Suprapubic skin (tissue), 4 donors: ENCODE data around the gene THPO. TPM values are rescaled to one million over a fixed set of nuclear protein-coding genes. Genes with fewer than 3 reads are reported as not detected.

Experiments
- DNase-seq, 2 donors: peaks; one replicate each; pipeline ENCODE4 v3.0.0-alpha.2; 2019; ENCODE audit warnings: low spot score in 2 of 2
- H3K27ac ChIP-seq: fragments of 200-600 bp; sonication (generic); one replicate; pipeline ENCODE4 v1.5.1; 2019
- H3K27me3 ChIP-seq: fragments of 200-600 bp; sonication (generic); one replicate; pipeline ENCODE4 v1.5.1; 2019
- H3K36me3 ChIP-seq: fragments of 200-600 bp; sonication (generic); one replicate; pipeline ENCODE4 v1.5.1; 2019
- H3K4me1 ChIP-seq: fragments of 200-600 bp; sonication (generic); one replicate; pipeline ENCODE4 v1.5.1; 2019
- H3K4me3 ChIP-seq: fragments of 200-600 bp; sonication (generic); one replicate; pipeline ENCODE4 v1.5.1; 2019; ENCODE audit warnings: mild to moderate bottlenecking
- H3K9me3 ChIP-seq: fragments of 200-600 bp; sonication (generic); one replicate; pipeline ENCODE4 v1.5.1; 2019
- EP300 ChIP-seq: sonication (generic); formaldehyde crosslinking; IDR thresholded peaks from one replicate; pipeline ENCODE4 v1.6.1; 2017; ENCODE audit warnings: antibody characterized with exemption
- POLR2A ChIP-seq, 2 donors: fragments of 450-650 bp; IDR thresholded peaks; one replicate each; pipeline ENCODE4 v1.6.1; 2017; ENCODE audit warnings: antibody characterized with exemption in 2 of 2, mild to moderate bottlenecking in 2 of 2, moderate library complexity in 2 of 2
- POLR2AphosphoS5 ChIP-seq, 3 donors: sonication (generic); formaldehyde crosslinking; IDR thresholded peaks; one replicate each; pipeline ENCODE4 v1.6.1; 2017; ENCODE audit warnings: antibody characterized with exemption in 3 of 3
- WGBS: methylation state at CpG from one replicate; pipeline ENCODE4 v1.1.5; 2018; 5-methylcytosine and 5-hydroxymethylcytosine counted together
- total RNA-seq, 4 donors: library from RNA; depleted of rRNA; stranded (reverse); fragments of >200 nt; gene quantifications; one replicate each; pipeline ENCODE4 v1.1.0, GENCODE V29; 2016
- TF ChIP-seq, protein P1 (sequence below), 2 donors: fragments of 200-600 bp in 1 of 2; fragments of 450-650 bp in 1 of 2; sonication (generic) in 1 of 2; IDR thresholded peaks; one replicate each; pipeline ENCODE4 v1.5.1; 2016 to 2019; ENCODE audit warnings: antibody characterized with exemption in 2 of 2, mild to moderate bottlenecking in 1 of 2, moderate library complexity in 1 of 2

The THPO gene
- total RNA-seq, 4 donors from 2014 or later: 0.93 TPM; not detected in 3

DNA sequence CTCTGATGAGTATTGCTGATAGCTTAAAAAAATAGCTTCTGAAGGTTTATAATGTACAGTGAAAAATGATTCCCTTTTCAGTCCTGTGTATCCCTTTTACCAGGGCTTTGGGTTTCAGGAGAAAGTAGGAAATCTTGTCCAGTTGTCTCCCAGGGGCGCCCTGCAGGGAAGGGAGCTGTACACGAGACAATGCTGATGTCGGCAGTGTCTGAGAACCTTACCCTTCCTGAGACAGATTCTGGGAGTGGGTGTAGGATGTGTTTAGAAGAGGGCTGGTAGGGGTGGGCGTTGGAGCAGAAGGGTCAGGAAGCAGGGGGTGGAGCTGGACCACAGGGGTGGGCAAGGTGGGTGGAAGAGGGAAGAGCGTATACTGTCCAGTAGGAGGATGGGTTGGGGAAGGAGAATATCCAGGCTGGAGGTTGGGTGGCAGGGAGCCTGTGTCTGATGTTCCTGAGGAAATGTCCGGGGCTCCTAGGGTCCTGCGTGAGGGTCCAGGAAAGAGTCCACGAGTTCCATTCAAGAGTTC is 5.6 kb downstream of the THPO start:
- no peak overlapping the region for H3K27ac ChIP-seq
- no peak overlapping the region for H3K4me3 ChIP-seq
- H3K36me3 ChIP-seq: peaks cover 12% of the 10 kb centered on the region
- H3K9me3 ChIP-seq: no peaks in the 10 kb centered on the region
- peaks cover 32% of the 10 kb centered on the region for H3K4me1 ChIP-seq
- WGBS: 65% methylated on average over 8 of the region's 8 CpGs
- TF ChIP-seq, protein P1, sequence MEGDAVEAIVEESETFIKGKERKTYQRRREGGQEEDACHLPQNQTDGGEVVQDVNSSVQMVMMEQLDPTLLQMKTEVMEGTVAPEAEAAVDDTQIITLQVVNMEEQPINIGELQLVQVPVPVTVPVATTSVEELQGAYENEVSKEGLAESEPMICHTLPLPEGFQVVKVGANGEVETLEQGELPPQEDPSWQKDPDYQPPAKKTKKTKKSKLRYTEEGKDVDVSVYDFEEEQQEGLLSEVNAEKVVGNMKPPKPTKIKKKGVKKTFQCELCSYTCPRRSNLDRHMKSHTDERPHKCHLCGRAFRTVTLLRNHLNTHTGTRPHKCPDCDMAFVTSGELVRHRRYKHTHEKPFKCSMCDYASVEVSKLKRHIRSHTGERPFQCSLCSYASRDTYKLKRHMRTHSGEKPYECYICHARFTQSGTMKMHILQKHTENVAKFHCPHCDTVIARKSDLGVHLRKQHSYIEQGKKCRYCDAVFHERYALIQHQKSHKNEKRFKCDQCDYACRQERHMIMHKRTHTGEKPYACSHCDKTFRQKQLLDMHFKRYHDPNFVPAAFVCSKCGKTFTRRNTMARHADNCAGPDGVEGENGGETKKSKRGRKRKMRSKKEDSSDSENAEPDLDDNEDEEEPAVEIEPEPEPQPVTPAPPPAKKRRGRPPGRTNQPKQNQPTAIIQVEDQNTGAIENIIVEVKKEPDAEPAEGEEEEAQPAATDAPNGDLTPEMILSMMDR (IDR thresholded peaks at IDR 0.05): no peak
- TF ChIP-seq EP300 (no peak), POLR2A (IDR thresholded peaks at IDR 0.05) (no peak), POLR2AphosphoS5 (IDR thresholded peaks at IDR 0.05) (no peak)
- no peaks in the 10 kb centered on the region for H3K27me3 ChIP-seq
- DNase-seq: peak in 1 of 2 donors; percentile 53

DNA sequence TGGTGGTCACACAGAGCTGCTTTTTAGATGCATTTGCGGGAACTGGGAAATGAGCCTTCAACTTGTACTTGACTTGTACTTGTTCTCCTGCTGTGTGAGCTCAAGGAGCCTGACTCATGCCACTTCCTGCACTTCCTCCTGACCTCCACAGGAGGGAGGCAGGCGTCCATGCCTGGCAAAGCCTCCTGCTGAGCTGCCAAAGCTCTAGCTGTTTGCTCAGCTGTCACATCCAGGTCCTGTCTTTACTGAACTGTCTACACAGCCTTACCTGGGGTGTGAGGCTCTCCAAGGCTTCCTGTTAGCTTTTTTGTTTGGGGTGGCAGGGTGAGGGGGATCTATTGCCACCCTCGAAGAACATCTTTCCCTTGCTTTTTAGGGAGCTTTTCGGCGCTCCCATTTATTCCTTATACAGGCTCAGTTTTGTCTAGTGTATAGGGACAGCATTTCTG is 6.4 kb downstream of the THPO start:
- WGBS: 59% methylated on average over 5 of the region's 5 CpGs
- Histone ChIP-seq H3K27ac (no peak overlapping the region), H3K36me3 (peaks cover 12% of the 10 kb centered on the region), H3K27me3 (no peaks in the 10 kb centered on the region), H3K4me1 (peaks cover 32% of the 10 kb centered on the region), H3K9me3 (no peaks in the 10 kb centered on the region), H3K4me3 (no peak overlapping the region)
- DNase-seq: peak; percentile 81 to 85
- TF ChIP-seq POLR2AphosphoS5 (IDR thresholded peaks at IDR 0.05) (no peak), POLR2A (IDR thresholded peaks at IDR 0.05) (no peak)
- TF ChIP-seq, protein P1 (IDR thresholded peaks at IDR 0.05): peak; percentile 78 to 96

DNA sequence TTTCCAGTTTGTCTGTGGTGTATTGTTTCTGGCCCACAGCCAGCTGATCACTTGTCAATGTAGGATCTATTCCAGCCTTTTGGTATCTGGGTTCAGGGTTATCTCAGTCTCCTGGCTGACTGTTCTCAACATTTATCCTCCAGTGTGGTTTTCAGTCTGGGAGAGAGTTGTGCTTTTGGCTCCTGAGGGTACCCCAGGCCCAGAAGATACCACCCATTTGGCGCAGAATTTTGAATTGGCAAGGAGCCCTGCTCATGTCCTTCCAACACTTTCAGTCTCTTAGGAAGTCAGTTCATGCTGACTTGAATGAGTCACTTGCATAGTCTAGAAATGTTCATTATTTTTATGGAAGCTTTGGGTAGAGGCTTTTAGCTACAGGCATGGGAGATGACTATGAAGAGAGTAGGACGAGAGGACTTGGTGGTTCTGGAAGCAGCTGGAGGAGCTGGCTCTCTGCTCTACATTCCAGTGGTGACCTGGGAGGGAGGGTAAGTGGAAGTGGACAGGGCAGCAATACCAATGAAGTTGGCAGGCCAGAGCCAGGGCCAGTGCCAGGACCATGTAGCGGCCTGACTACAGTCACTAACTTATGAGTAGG is 9.3 kb downstream of the THPO start:
- 39% methylated on average over 3 of the region's 3 CpGs for WGBS
- Histone ChIP-seq H3K4me3 (no peak overlapping the region), H3K9me3 (no peaks in the 10 kb centered on the region), H3K4me1 (peaks cover 42% of the 10 kb centered on the region), H3K36me3 (peaks cover 17% of the 10 kb centered on the region), H3K27ac (no peak overlapping the region), H3K27me3 (no peaks in the 10 kb centered on the region)
- TF ChIP-seq, protein P1 (IDR thresholded peaks at IDR 0.05): no peak
- TF ChIP-seq EP300 (no peak), POLR2AphosphoS5 (IDR thresholded peaks at IDR 0.05) (no peak), POLR2A (IDR thresholded peaks at IDR 0.05) (no peak)
- DNase-seq: no peak

DNA sequence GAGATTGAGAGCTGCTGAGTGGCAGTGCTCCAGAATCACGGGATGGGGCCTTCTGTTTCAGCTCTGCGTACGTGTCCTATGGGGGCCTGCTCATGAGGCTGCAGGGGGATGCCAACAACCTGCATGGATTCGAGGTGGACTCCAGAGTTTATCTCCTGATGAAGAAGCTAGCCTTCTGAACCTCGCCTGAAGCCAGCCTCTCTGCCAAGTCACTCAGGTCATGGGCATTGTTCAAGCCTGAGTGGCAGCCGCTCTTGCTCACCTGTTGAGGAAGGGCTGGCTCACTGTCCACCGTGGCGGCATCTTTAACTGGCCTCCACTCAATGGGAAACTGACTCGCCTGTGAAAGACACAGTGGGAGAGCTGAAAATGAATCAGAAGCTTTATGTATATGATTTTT is 9.9 kb downstream of the THPO start:
- H3K36me3 ChIP-seq: peaks cover 17% of the 10 kb centered on the region
- peaks cover 42% of the 10 kb centered on the region for H3K4me1 ChIP-seq
- H3K4me3 ChIP-seq: no peak overlapping the region
- no peak overlapping the region for H3K27ac ChIP-seq
- H3K27me3 ChIP-seq: no peaks in the 10 kb centered on the region
- WGBS: 76% methylated on average over 9 of the region's 9 CpGs
- peak in 1 of 2 donors; percentile 61 for DNase-seq
- H3K9me3 ChIP-seq: no peaks in the 10 kb centered on the region
- TF ChIP-seq POLR2AphosphoS5 (IDR thresholded peaks at IDR 0.05): no peak
- TF ChIP-seq, protein P1 (IDR thresholded peaks at IDR 0.05): no peak
- no peak for TF ChIP-seq EP300
- no peak for TF ChIP-seq POLR2A (IDR thresholded peaks at IDR 0.05)

DNA sequence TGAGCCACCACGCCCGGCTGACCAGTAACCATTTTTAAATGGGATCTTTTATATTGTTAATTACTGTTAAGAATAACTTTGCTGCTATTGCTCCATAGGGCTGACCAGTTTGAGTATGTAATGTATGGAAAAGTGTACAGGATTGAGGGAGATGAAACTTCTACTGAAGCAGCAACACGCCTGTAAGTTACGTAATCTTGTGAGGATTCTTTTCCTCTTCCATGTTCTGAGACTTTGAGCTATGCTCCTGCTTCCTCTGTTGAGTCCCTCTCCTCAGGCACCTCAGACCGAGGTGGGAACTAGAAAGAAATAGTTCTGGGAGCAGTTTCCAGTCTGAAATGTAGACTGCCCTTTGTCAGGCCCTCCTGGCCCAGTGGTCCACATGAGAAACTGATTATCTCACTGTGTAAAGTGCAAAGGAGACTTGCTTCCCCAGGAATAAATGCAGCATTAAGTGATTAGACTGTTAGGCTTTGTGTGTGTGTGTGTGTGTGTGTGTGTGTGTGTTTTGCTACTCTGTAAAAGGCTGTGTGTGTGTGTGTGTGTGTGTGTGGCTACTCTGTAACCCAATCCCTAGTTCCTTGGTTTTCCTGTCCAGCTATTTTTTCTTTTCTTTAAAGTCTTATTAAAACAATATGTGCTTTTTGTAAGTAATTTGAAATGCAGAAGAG is 11.3 kb downstream of the THPO start:
- Histone ChIP-seq H3K27ac (no peak overlapping the region), H3K36me3 (peaks cover 17% of the 10 kb centered on the region), H3K4me3 (no peak overlapping the region), H3K27me3 (no peaks in the 10 kb centered on the region), H3K9me3 (no peaks in the 10 kb centered on the region), H3K4me1 (peaks cover 33% of the 10 kb centered on the region)
- TF ChIP-seq POLR2AphosphoS5 (IDR thresholded peaks at IDR 0.05): no peak
- no peak for TF ChIP-seq POLR2A (IDR thresholded peaks at IDR 0.05)
- TF ChIP-seq, protein P1 (IDR thresholded peaks at IDR 0.05): no peak
- no peak for TF ChIP-seq EP300
- DNase-seq: no peak
- WGBS: 83% methylated on average over 5 of the region's 5 CpGs
